ENCODE data around the gene RNASE9.

- no peak for TF ChIP-seq EZH2 (IDR thresholded peaks at IDR 0.05; ENCODE audit: borderline replicate concordance)
- peak; percentile 99 for TF ChIP-seq CTCF (IDR thresholded peaks at IDR 0.05; ENCODE audit: poor library complexity)
These were observed 48.6 kb upstream of the RNASE9 start for GRCh38 chr14:20609215-20610001.
